ENCODE measurements around the gene EIF2B1. TPM values are rescaled to one million over a fixed set of nuclear protein-coding genes. Genes with fewer than 3 reads are reported as not detected.
"Not testable (repeated sequence)": the region's sequence is repeated elsewhere in the genome, so short reads cannot be mapped to it uniquely, and the experiment has no call there.

EIF2B1 gene
- total and polyA plus RNA-seq, 9 donors, result 27.1 to 80.8 (median 41.7) TPM

DNA sequence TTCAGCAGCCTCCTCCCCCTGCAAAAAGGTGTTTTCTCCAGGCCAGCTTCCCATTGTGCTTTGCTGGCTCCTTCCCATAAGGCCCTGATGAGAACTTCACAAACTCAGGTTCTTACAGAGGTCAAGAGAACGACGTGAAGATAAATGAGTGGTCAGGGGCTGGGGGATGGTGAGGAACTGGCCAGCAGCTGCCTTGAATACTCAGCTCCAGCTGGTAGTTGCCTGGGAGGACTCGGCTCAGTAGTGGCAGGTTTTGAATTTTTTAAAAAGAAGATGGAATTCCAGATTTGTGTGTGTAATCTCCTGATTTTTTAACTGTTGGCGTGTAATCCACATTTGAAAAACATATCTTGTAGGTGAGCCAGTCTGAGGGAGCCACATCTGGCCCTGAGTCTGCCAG, 25.7 kb downstream of the EIF2B1 start:
- intact Hi-C loops (cut with DNase I), result loop anchor here in 1 of 4 donors (10.0 kb wide), 1 partner anchor 343 kb away; no protein-coding TSS in a partner anchor
- TF ChIP-seq, protein P1, sequence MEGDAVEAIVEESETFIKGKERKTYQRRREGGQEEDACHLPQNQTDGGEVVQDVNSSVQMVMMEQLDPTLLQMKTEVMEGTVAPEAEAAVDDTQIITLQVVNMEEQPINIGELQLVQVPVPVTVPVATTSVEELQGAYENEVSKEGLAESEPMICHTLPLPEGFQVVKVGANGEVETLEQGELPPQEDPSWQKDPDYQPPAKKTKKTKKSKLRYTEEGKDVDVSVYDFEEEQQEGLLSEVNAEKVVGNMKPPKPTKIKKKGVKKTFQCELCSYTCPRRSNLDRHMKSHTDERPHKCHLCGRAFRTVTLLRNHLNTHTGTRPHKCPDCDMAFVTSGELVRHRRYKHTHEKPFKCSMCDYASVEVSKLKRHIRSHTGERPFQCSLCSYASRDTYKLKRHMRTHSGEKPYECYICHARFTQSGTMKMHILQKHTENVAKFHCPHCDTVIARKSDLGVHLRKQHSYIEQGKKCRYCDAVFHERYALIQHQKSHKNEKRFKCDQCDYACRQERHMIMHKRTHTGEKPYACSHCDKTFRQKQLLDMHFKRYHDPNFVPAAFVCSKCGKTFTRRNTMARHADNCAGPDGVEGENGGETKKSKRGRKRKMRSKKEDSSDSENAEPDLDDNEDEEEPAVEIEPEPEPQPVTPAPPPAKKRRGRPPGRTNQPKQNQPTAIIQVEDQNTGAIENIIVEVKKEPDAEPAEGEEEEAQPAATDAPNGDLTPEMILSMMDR (IDR thresholded peaks at IDR 0.05), result no peak
- TF ChIP-seq POLR2A (IDR thresholded peaks at IDR 0.05) (no peak), EP300 (IDR thresholded peaks at IDR 0.05) (no peak)
- no peaks in the 10 kb centered on the region for H3K36me3 ChIP-seq
- H3K4me1 ChIP-seq (ENCODE audit: insufficient read depth), result peaks cover 3% of the 10 kb centered on the region
- no peak overlapping the region for H3K27ac ChIP-seq
- H3K4me3 ChIP-seq, result no peak overlapping the region
- H3K27me3 ChIP-seq, result no peaks in the 10 kb centered on the region
- no peak for DNase-seq
- H3K9me3 ChIP-seq, result no peaks in the 10 kb centered on the region
- 61 to 74% (median 65%) methylated on average over 4 of the region's 4 CpGs for WGBS, 3 donors

DNA sequence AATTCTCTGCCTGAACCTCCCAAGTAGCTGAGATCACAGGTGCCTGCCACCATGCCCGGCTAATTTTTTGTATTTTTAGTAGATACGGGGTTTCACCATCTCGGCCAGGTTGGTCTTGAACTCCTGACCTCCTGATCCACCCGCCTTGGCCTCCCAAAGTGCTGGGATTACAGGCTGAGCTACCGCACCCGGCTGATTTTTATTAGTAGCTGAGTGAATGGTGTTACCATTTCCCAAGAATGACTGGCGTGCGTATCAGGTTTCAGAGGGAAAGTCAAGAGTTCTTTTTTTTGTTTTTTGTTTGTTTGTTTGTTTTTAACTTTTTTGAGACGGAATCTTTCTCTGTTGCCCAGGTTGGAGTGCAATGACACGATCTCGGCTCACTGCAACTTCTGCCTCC, 30.0 kb downstream of the EIF2B1 start:
- H3K27ac ChIP-seq; H3K9me3 ChIP-seq; DNase-seq; H3K27me3 ChIP-seq; H3K4me3 ChIP-seq; H3K36me3 ChIP-seq; H3K4me1 ChIP-seq (ENCODE audit: insufficient read depth): not testable (repeated sequence)
- intact Hi-C loops (cut with DNase I), result loop anchor here in 1 of 4 donors (10.0 kb wide), 1 partner anchor 339 kb away; no protein-coding TSS in a partner anchor
- 74 to 82% (median 75%) methylated on average over 11 of the region's 11 CpGs for WGBS, 3 donors

DNA sequence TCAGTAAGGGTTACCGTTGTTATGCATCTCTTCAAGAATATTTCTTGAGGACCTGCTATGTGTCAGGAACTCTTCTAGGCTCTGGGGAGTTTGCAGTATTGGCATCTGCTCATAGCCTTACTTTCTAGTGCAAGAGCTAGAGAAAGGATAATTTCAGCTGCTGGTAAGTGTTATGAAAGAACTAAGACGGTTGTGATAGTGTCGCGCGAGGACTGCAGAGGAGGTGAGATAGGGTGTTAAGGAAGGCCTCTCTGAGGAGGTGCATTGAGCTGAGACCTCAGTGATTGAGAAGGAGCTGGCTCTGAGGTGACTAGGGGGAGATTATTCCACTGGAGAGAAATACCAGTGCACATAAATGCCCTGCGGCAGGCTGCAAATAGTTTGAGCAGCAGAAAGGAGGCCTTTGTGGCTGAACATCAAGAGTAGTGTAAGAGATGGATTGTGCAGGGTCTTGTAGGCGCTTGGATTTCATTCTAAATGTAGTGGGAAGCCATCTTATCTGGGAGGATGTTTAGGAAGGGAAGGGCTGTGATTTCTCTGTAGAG, 30.8 kb downstream of the EIF2B1 start:
- Histone ChIP-seq H3K9me3 (no peaks in the 10 kb centered on the region), H3K27me3 (no peaks in the 10 kb centered on the region), H3K27ac (no peak overlapping the region), H3K36me3 (no peaks in the 10 kb centered on the region), H3K4me3 (peak overlapping the region; percentile 94), H3K4me1 (ENCODE audit: insufficient read depth) (peaks cover 3% of the 10 kb centered on the region)
- 5 to 14% (median 7%) methylated on average over 7 of the region's 7 CpGs for WGBS, 3 donors
- intact Hi-C loops (cut with DNase I), result loop anchor here in 1 of 4 donors (10.0 kb wide), 1 partner anchor 338 kb away; no protein-coding TSS in a partner anchor
- TF ChIP-seq, protein P1 (IDR thresholded peaks at IDR 0.05), result no peak
- TF ChIP-seq POLR2A (IDR thresholded peaks at IDR 0.05) (no peak), EP300 (IDR thresholded peaks at IDR 0.05) (no peak)
- DNase-seq, result no peak

DNA sequence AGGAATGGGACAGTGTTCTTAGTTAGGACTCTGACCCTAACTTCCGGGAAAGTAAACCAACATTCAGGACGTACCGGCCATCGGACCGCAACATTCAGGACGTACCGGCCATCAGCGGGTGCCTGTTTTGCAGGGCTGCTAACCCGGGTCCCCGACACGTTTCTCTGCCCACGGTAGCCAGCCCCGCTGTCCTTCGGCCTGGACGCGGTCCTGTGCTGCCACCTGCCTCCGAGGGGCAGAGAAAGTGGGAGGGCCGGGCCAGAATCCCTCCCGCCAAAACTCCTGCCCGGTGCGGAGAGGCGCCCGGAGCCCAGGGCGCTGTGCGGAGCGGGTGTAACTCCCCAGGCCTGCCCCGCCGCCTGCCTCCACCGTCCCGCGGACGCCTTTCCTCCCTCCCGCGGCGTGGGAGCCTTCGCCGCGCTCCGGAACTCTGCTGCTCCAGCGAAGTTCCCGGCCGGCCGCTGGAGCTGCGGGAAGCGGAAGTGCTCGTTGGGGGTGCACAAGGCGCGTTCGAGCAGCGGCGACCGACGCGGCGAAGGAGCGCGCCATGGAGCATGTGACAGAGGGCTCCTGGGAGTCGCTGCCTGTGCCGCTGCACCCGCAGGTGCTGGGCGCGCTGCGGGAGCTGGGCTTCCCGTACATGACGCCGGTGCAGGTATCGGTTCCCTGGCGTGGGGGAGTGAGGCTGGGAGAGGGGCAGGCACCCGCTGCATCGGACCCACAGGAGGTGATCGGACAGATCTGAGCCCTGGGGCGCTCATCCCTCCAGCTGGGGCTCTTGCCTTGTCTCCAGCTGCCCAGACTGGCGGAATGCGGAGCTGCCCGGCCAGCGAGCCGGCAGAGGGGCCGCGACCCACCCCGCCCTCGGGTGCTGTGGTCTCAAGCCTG, 31.6 kb downstream of the EIF2B1 start, which contains the start of gene DDX55:
TSS of gene DDX55 (plus strand) at position 498 of the 888 bp plus-strand sequence. CDS start at position 548, 50 bp downstream.
- DNase-seq, result peak; percentile 71 to 85 (median 76)
- H3K4me3 ChIP-seq, result peak within 1 kb of the TSS; percentile 94
- H3K36me3 ChIP-seq, result no peaks in the 10 kb centered on the region
- H3K9me3 ChIP-seq, result no peaks in the 10 kb centered on the region
- peak; percentile 62 for TF ChIP-seq POLR2A (IDR thresholded peaks at IDR 0.05)
- TF ChIP-seq, protein P1 (IDR thresholded peaks at IDR 0.05), result peak; percentile 22 to 85 (median 40)
- TF ChIP-seq EP300 (IDR thresholded peaks at IDR 0.05), result no peak
- peak within 1 kb of the TSS; percentile 71 for H3K27ac ChIP-seq
- H3K27me3 ChIP-seq, result no peaks in the 10 kb centered on the region
- peaks cover 3% of the 10 kb centered on the region for H3K4me1 ChIP-seq (ENCODE audit: insufficient read depth)
- intact Hi-C loops (cut with DNase I), result loop anchor here in 1 of 4 donors (10.0 kb wide), 1 partner anchor 337 kb away; no protein-coding TSS in a partner anchor
- 0 to 1% (median 0%) methylated on average over 56 to 81 of the region's 81 CpGs for WGBS, 3 donors
